Measurements from ENCODE around the gene MFAP5.

DNA sequence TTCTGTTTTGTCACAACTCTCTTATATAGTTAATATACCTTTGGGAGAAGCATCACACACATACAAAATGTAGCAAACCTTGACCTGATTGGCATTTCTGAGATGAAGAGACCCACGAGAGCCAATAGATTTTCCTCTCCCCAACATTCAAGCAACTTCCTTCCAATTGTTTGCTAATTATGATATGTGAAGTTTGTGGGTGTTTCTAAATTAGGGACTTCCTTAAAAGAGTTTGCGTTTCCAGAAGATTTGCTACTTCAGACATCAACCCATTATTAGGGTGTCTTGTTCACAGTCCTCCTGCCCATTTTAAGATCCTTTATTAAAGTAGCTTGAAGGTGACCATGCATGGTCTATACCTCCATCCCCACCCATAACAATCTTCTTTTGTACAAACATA is 59.3 kb downstream of the MFAP5 start:
- TF ChIP-seq ZNF384 (IDR thresholded peaks at IDR 0.05) = no peak
- no peak for TF ChIP-seq HDGF (IDR thresholded peaks at IDR 0.05; ENCODE audit: borderline replicate concordance)

Measured in HEK293T (cell line).